PC-3 (cell line): Measurements from ENCODE around the gene DIP2C. TPM values are rescaled to one million over a fixed set of nuclear protein-coding genes. Genes with fewer than 3 reads are reported as not detected.

Experiments
- ATAC-seq: fragments of 200-7000 bp; cut with Tn5 transposase; 2 replicates; pipeline ENCODE4 v1.9.1; 2020; ENCODE audit warnings: mild to moderate bottlenecking, moderate library complexity
- BruUV-seq: library from RNA; stranded (reverse); fragments of 400-500 nt; replicated peaks from 2 replicates; lab custom pipeline; 2021; lab: Mats Ljungman, UMichigan
- CTCF ChIA-PET: fragments of 300-600 bp; sonication (Branson Sonifier 250); formaldehyde crosslinking; loops from one replicate; lab custom pipeline; 2022; ENCODE audit warnings: antibody characterized with exemption; lab: Charles Lee
- POLR2A ChIA-PET: fragments of 300-600 bp; sonication (Branson Sonifier 250); formaldehyde crosslinking; loops from one replicate; lab custom pipeline; 2022; ENCODE audit warnings: antibody characterized with exemption; ENCODE audit not compliant: unreplicated experiment; lab: Charles Lee
- DNase-seq: peaks from one replicate; pipeline ENCODE4 v3.0.0-alpha.2; 2015
- H2AFZ ChIP-seq: fragments of 300-600 bp; sonication (generic); 2 replicates; pipeline ENCODE4 v1.6.0; 2016; ENCODE audit warnings: antibody characterized with exemption, low read length
- H3F3A ChIP-seq: fragments of 300-600 bp; sonication (generic); one replicate; pipeline ENCODE4 v1.6.0; 2017; ENCODE audit warnings: antibody characterized with exemption, low read length, control low read depth, mild to moderate bottlenecking; ENCODE audit not compliant: unreplicated experiment
- H3K27ac ChIP-seq: fragments of 300-600 bp; sonication (generic); 2 replicates; pipeline ENCODE4 v1.5.1; 2016; ENCODE audit warnings: mild to moderate bottlenecking, low read length
- H3K27me3 ChIP-seq: fragments of 300-600 bp; sonication (generic); 2 replicates; pipeline ENCODE4 v1.6.1; 2016; ENCODE audit warnings: low read length, mixed read lengths
- H3K36me3 ChIP-seq: fragments of 300-600 bp; sonication (generic); 2 replicates; pipeline ENCODE4 v1.6.1; 2016; ENCODE audit warnings: low read depth, mixed run types, low read length, mixed read lengths
- H3K4me1 ChIP-seq: fragments of 300-600 bp; sonication (generic); 2 replicates; pipeline ENCODE4 v1.5.1; 2016; ENCODE audit warnings: low read length; ENCODE audit not compliant: insufficient read depth
- H3K4me2 ChIP-seq: fragments of 300-600 bp; sonication (generic); 2 replicates; pipeline ENCODE4 v1.6.0; 2016; ENCODE audit warnings: low read length
- H3K4me3 ChIP-seq: fragments of 300-600 bp; sonication (generic); 2 replicates; pipeline ENCODE4 v1.5.1; 2016; ENCODE audit warnings: mild to moderate bottlenecking, low read length, mixed read lengths
- H3K79me2 ChIP-seq: fragments of 300-600 bp; sonication (generic); 2 replicates; pipeline ENCODE4 v1.6.1; 2017; ENCODE audit warnings: low read length, mixed read lengths
- H3K9ac ChIP-seq: fragments of 300-600 bp; sonication (generic); 2 replicates; pipeline ENCODE4 v1.6.0; 2016; ENCODE audit warnings: mild to moderate bottlenecking, low read length
- H3K9me2 ChIP-seq: fragments of 300-600 bp; sonication (generic); replicated peaks from 2 replicates; pipeline ENCODE4 v1.6.1; 2016; ENCODE audit warnings: mixed run types, low read length, mixed read lengths
- H3K9me3 ChIP-seq: fragments of 300-600 bp; sonication (generic); 2 replicates; pipeline ENCODE4 v1.6.1; 2016; ENCODE audit warnings: low read length, mixed read lengths
- H4K20me1 ChIP-seq: fragments of 300-600 bp; sonication (generic); 2 replicates; pipeline ENCODE4 v1.6.1; 2016; ENCODE audit warnings: low read length, mixed read lengths
- CTCF ChIP-seq: fragments of 300-600 bp; sonication (generic); conservative IDR thresholded peaks from 2 replicates; pipeline ENCODE4 v1.5.1; 2017; ENCODE audit warnings: antibody characterized with exemption, low read depth, mild to moderate bottlenecking, low read length
- EZH2 ChIP-seq: fragments of 300-600 bp; sonication (generic); IDR thresholded peaks from one replicate; pipeline ENCODE4 v1.6.1; 2017; ENCODE audit warnings: antibody characterized with exemption, mild to moderate bottlenecking, low read length; ENCODE audit not compliant: unreplicated experiment
- EZH2phosphoT487 ChIP-seq: fragments of 300-600 bp; sonication (generic); IDR thresholded peaks from 2 replicates; pipeline ENCODE4 v1.6.1; 2018; ENCODE audit warnings: mild to moderate bottlenecking, antibody characterized with exemption, low read length, borderline replicate concordance
- intact Hi-C: fragments of 100-400 bp; cut with micrococcal nuclease; formaldehyde crosslinking; loops from 2 replicates; pipeline ENCODE4 v1.9.0; 2023
- total RNA-seq: library from RNA; depleted of rRNA; stranded (reverse); fragments of >200 nt; gene quantifications from 2 replicates; pipeline ENCODE4 v1.2.3, GENCODE V29; 2014

Gene DIP2C
- total RNA-seq, 1 experiment from 2014 or later: 3.1 TPM

- no peak for TF ChIP-seq EZH2
- no peak for TF ChIP-seq EZH2phosphoT487
- TF ChIP-seq CTCF: no peak
- no peak for DNase-seq
- CTCF ChIA-PET: no interaction called here
- Histone ChIP-seq H3K9me3 (no peaks in the 10 kb centered on the region), H3K4me1 (no peaks in the 10 kb centered on the region), H4K20me1 (no peaks in the 10 kb centered on the region), H3K9me2 (no peaks in the 10 kb centered on the region), H3K27me3 (no peaks in the 10 kb centered on the region), H3K36me3 (no peaks in the 10 kb centered on the region), H3K27ac (no peak overlapping the region), H3K9ac (no peak overlapping the region), H2AFZ (no peak overlapping the region), H3K4me3 (no peak overlapping the region), H3K4me2 (no peak overlapping the region), H3F3A (no peaks in the 10 kb centered on the region), H3K79me2 (no peaks in the 10 kb centered on the region)
- intact Hi-C loops: no loop called here
- no peak for ATAC-seq
- no TSS peak for BruUV-seq
- POLR2A ChIA-PET: no interaction called here
Observed at GRCh38 chr10:405648-406047, 283.8 kb downstream of the DIP2C start.

- H3K79me2 ChIP-seq: no peaks in the 10 kb centered on the region
- ChIA-PET POLR2A (no interaction called here), CTCF (no interaction called here)
- H3K9ac ChIP-seq: no peak overlapping the region
- no peaks in the 10 kb centered on the region for H3K9me3 ChIP-seq
- no peak overlapping the region for H3K27ac ChIP-seq
- H3K4me1 ChIP-seq: no peaks in the 10 kb centered on the region
- no peak for TF ChIP-seq CTCF
- TF ChIP-seq EZH2: no peak
- TF ChIP-seq EZH2phosphoT487: no peak
- no peak overlapping the region for H2AFZ ChIP-seq
- no peaks in the 10 kb centered on the region for H3K9me2 ChIP-seq
- no TSS peak for BruUV-seq
- intact Hi-C loops: no loop called here
- no peaks in the 10 kb centered on the region for H3K27me3 ChIP-seq
- H3K36me3 ChIP-seq: no peaks in the 10 kb centered on the region
- DNase-seq: no peak
- H4K20me1 ChIP-seq: no peaks in the 10 kb centered on the region
- no peak overlapping the region for H3K4me3 ChIP-seq
- H3K4me2 ChIP-seq: no peak overlapping the region
- no peaks in the 10 kb centered on the region for H3F3A ChIP-seq
- no peak for ATAC-seq
Observed at GRCh38 chr10:404991-405390, 284.5 kb downstream of the DIP2C start.

GRCh38 chr10:404346-404745 lies 285.1 kb downstream of the DIP2C start:
- Histone ChIP-seq H3K27me3 (no peaks in the 10 kb centered on the region), H4K20me1 (no peaks in the 10 kb centered on the region), H3K9me3 (no peaks in the 10 kb centered on the region), H3K9ac (no peak overlapping the region), H2AFZ (no peak overlapping the region), H3K79me2 (no peaks in the 10 kb centered on the region), H3F3A (no peaks in the 10 kb centered on the region), H3K27ac (no peak overlapping the region), H3K4me1 (no peaks in the 10 kb centered on the region), H3K4me3 (no peak overlapping the region), H3K36me3 (no peaks in the 10 kb centered on the region), H3K4me2 (no peak overlapping the region), H3K9me2 (no peaks in the 10 kb centered on the region)
- POLR2A ChIA-PET: no interaction called here
- ATAC-seq (no peak), DNase-seq (no peak)
- CTCF ChIA-PET: no interaction called here
- no peak for TF ChIP-seq CTCF
- TF ChIP-seq EZH2: no peak
- no peak for TF ChIP-seq EZH2phosphoT487
- intact Hi-C loops: no loop called here
- no TSS peak for BruUV-seq
